Loucy (cell line): ENCODE data around the gene FER.

Experiments used
- H2AFZ ChIP-seq: fragments of 200-600 bp; sonication (generic); 2 replicates; pipeline ENCODE4 v1.6.0; 2016; ENCODE audit warnings: antibody characterized with exemption, mild to moderate bottlenecking, low read length, moderate library complexity
- H3F3A ChIP-seq: fragments of 200-600 bp; 2 replicates; pipeline ENCODE4 v1.6.0; 2016; ENCODE audit warnings: antibody characterized with exemption, low read depth, mild to moderate bottlenecking
- H3K27me3 ChIP-seq: fragments of 200-600 bp; sonication (generic); 2 replicates; pipeline ENCODE4 v1.6.1; 2014; ENCODE audit warnings: low read length, mild to moderate bottlenecking; ENCODE audit not compliant: insufficient read depth, poor library complexity, severe bottlenecking
- H3K36me3 ChIP-seq: fragments of 200-600 bp; sonication (generic); 2 replicates; pipeline ENCODE4 v1.6.1; 2016; ENCODE audit warnings: low read length; ENCODE audit not compliant: insufficient read depth
- H3K4me1 ChIP-seq: fragments of 200-600 bp; sonication (generic); 2 replicates; pipeline ENCODE4 v1.5.1; 2014; ENCODE audit warnings: low read length, mild to moderate bottlenecking; ENCODE audit not compliant: insufficient read depth, poor library complexity, severe bottlenecking
- H3K4me2 ChIP-seq: fragments of 200-600 bp; sonication (generic); 2 replicates; pipeline ENCODE4 v1.6.0; 2014; ENCODE audit warnings: antibody characterized with exemption, low read length, low read depth, mild to moderate bottlenecking; ENCODE audit not compliant: poor library complexity, severe bottlenecking
- H3K4me3 ChIP-seq: fragments of 200-600 bp; sonication (generic); 2 replicates; pipeline ENCODE4 v1.5.1; 2014; ENCODE audit warnings: low read length, mild to moderate bottlenecking, mixed read lengths; ENCODE audit not compliant: poor library complexity, severe bottlenecking
- H3K79me2 ChIP-seq: fragments of 200-600 bp; sonication (generic); 2 replicates; pipeline ENCODE4 v1.6.1; 2014; ENCODE audit warnings: low read length; ENCODE audit not compliant: insufficient read depth
- H3K9ac ChIP-seq: fragments of 200-600 bp; sonication (generic); 2 replicates; pipeline ENCODE4 v1.6.0; 2014; ENCODE audit warnings: mild to moderate bottlenecking, low read depth, low read length, moderate library complexity; ENCODE audit not compliant: poor library complexity, severe bottlenecking
- H3K9me2 ChIP-seq: fragments of 200-600 bp; sonication (generic); replicated peaks from 2 replicates; pipeline ENCODE4 v1.6.1; 2016; ENCODE audit warnings: low read depth, low read length, mixed read lengths
- H3K9me3 ChIP-seq: fragments of 200-600 bp; sonication (generic); 2 replicates; pipeline ENCODE4 v1.6.1; 2014; ENCODE audit warnings: mild to moderate bottlenecking, antibody characterized with exemption, low read length, low read depth; ENCODE audit not compliant: insufficient read depth
- H4K20me1 ChIP-seq: fragments of 200-600 bp; sonication (generic); 2 replicates; pipeline ENCODE4 v1.6.0; 2014; ENCODE audit warnings: antibody characterized with exemption, low read length, mild to moderate bottlenecking; ENCODE audit not compliant: insufficient read depth, poor library complexity, severe bottlenecking
- EZH2phosphoT487 ChIP-seq: fragments of 200-600 bp; IDR thresholded peaks from 2 replicates; pipeline ENCODE4 v1.6.1; 2018; ENCODE audit warnings: antibody characterized with exemption, mild to moderate bottlenecking, moderate library complexity, borderline replicate concordance
- TF ChIP-seq, protein P1 (sequence below): fragments of 200-600 bp; sonication (generic); conservative IDR thresholded peaks from 2 replicates; pipeline ENCODE4 v1.5.1; 2014; ENCODE audit warnings: mild to moderate bottlenecking, antibody characterized with exemption, low read length

The FER gene

DNA sequence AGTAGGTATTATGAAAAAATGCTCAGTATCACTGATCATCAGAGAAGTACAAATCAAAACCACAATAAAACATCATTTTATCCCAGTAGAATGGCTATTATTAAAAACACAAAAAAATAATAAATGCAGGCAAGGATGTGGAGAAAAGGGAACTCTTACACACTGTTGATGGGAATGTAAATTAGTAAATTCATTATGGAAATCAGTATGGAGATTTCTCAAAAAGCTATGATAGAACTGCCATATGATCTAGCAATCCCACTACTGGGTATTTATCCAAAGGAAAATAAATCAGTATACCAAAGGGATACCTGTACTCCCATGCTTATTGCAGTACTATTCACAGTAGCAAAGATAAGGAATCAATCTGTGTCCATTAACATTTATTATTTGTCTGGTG lies 209.6 kb downstream of the FER start:
- Histone ChIP-seq H3K9me3 (no peaks in the 10 kb centered on the region), H3F3A (no peaks in the 10 kb centered on the region), H3K27me3 (no peaks in the 10 kb centered on the region), H3K4me2 (no peak overlapping the region), H4K20me1 (no peaks in the 10 kb centered on the region), H3K9ac (no peak overlapping the region), H2AFZ (no peak overlapping the region), H3K4me1 (peaks cover 14% of the 10 kb centered on the region), H3K9me2 (no peaks in the 10 kb centered on the region), H3K4me3 (no peak overlapping the region), H3K79me2 (no peaks in the 10 kb centered on the region), H3K36me3 (no peaks in the 10 kb centered on the region)
- TF ChIP-seq, protein P1, sequence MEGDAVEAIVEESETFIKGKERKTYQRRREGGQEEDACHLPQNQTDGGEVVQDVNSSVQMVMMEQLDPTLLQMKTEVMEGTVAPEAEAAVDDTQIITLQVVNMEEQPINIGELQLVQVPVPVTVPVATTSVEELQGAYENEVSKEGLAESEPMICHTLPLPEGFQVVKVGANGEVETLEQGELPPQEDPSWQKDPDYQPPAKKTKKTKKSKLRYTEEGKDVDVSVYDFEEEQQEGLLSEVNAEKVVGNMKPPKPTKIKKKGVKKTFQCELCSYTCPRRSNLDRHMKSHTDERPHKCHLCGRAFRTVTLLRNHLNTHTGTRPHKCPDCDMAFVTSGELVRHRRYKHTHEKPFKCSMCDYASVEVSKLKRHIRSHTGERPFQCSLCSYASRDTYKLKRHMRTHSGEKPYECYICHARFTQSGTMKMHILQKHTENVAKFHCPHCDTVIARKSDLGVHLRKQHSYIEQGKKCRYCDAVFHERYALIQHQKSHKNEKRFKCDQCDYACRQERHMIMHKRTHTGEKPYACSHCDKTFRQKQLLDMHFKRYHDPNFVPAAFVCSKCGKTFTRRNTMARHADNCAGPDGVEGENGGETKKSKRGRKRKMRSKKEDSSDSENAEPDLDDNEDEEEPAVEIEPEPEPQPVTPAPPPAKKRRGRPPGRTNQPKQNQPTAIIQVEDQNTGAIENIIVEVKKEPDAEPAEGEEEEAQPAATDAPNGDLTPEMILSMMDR = no peak
- no peak for TF ChIP-seq EZH2phosphoT487

DNA sequence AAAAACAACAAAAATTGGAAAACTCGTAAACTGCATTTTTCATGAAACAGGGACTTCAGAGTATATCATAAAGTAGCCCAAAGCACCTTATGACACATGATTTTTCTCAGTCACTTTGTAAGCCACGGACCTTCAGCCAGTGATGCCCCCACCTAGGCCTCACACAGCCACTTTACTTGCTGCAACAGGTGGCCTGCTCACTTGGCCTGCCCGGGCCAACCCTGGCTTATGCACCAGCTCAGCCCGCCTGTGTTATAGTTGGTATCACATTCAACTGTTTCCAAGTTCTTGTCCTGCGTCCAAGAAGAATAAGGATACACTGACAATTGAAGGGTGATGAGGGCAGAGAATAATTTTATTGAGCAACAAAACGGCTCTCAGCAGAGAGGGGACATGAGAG lies 219.2 kb downstream of the FER start:
- H3K9me3 ChIP-seq = 0 out of 2 replicates have a peak, but pooled peaks cover 4% of the 10 kb centered on the region
- no peak overlapping the region for H2AFZ ChIP-seq
- H3K4me1 ChIP-seq = no peaks in the 10 kb centered on the region
- H3K4me2 ChIP-seq = no peak overlapping the region
- no peaks in the 10 kb centered on the region; the same call in 1 of the 2 replicates for H3K36me3 ChIP-seq
- H3K9me2 ChIP-seq = no peaks in the 10 kb centered on the region
- no peak for TF ChIP-seq EZH2phosphoT487
- TF ChIP-seq, protein P1 = no peak
- no peaks in the 10 kb centered on the region for H3K79me2 ChIP-seq
- no peaks in the 10 kb centered on the region for H3F3A ChIP-seq
- H3K9ac ChIP-seq = no peak overlapping the region
- no peaks in the 10 kb centered on the region for H3K27me3 ChIP-seq
- H4K20me1 ChIP-seq = no peaks in the 10 kb centered on the region
- H3K4me3 ChIP-seq = no peak overlapping the region

DNA sequence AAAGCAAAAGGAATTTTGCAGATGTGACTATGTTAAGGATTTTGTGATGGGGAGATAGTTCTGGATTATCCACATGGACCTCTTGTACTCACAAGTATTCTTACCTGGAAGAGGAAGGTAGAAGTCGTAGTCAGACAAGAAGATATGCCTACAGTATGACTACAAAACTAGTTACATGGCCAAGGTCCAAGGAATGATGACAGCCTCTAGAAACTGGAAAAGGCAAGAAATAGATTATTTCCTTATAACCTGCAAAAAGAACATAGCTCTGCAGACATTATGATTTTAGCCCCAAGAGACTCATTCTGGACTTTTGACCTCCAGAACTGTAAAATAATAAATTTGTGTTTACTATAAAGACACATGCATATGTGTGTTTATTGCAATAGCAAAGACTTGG lies 226.9 kb downstream of the FER start:
- H3F3A ChIP-seq = no peaks in the 10 kb centered on the region
- no peak overlapping the region for H3K4me3 ChIP-seq
- H3K36me3 ChIP-seq = peaks cover 6% of the 10 kb centered on the region; the same call in 1 of the 2 replicates
- no peak overlapping the region for H2AFZ ChIP-seq
- H4K20me1 ChIP-seq = no peaks in the 10 kb centered on the region
- H3K4me2 ChIP-seq = no peak overlapping the region
- H3K4me1 ChIP-seq = no peaks in the 10 kb centered on the region
- no peaks in the 10 kb centered on the region for H3K9me3 ChIP-seq
- H3K9ac ChIP-seq = no peak overlapping the region
- H3K9me2 ChIP-seq = no peaks in the 10 kb centered on the region
- H3K27me3 ChIP-seq = no peaks in the 10 kb centered on the region
- TF ChIP-seq EZH2phosphoT487 = no peak
- TF ChIP-seq, protein P1 = no peak
- no peaks in the 10 kb centered on the region for H3K79me2 ChIP-seq
